Stimulated activated CD8-positive, alpha-beta memory T cell treated with anti-CD3 and anti-CD28 coated beads, Interleukin-12 subunit alpha, Interleukin-12 subunit beta, amount 100 ng/mL, for 24 hours (primary cell): ENCODE measurements around the gene FCRL5.
"Not testable (repeated sequence)": the region's sequence is repeated elsewhere in the genome, so short reads cannot be mapped to it uniquely, and the experiment has no call there.

Experiments used
- DNase-seq: peaks from one replicate; pipeline ENCODE4 v3.0.0-alpha.2; 2020; ENCODE audit errors: extremely low read depth

FCRL5 gene

GRCh38 chr1:157487504-157487903 is 64.8 kb downstream of the FCRL5 start:
- DNase-seq, result no peak

GRCh38 chr1:157487096-157487495 is 65.2 kb downstream of the FCRL5 start:
- no peak for DNase-seq

- DNase-seq, result not testable (repeated sequence)
Measured at GRCh38 chr1:157486400-157486799, 65.9 kb downstream of the FCRL5 start.

- DNase-seq, result no peak
Measured at GRCh38 chr1:157485793-157486192, 66.5 kb downstream of the FCRL5 start.

GRCh38 chr1:157484573-157484972 is 67.7 kb downstream of the FCRL5 start:
- DNase-seq, result no peak

DNA sequence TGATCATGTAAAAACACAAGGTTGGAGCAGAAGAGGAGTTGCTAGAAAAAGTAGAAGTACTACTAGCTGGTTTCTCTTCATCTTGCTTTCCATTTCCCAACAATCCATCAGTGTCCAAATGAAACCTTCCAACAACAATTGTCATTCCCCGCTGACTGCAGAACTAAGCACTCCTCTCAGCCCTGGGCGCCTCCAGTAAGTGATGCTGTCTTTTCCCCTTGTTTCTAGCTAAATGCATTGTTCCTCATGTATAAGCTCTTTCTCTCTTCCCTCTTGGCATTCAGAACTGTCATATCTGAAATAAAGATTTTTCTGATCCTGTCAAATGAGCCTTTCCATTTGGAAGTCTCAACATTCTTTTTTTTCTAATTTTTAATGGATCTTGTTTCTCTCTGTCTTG is 68.7 kb downstream of the FCRL5 start:
- DNase-seq, result no peak

DNA sequence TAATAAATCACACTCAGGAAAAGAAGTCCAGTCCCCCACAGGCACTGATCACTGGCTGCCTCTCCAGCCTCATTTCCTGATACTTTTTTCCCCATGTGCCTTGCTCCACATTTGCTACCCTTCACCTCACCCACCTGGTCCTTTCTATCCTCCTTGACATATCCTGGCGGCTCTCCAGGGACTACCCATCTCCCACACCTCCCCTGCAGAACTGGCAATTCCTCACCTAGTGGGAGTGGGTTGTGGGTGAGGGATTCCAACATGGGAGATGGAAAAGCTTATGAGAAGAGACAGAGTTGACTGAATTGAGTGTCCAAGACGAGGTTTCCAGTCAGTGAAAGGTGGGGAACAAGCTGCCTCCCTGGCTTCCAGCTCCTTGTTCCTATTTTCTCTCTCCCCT is 69.6 kb downstream of the FCRL5 start:
- DNase-seq, result no peak

- no peak for DNase-seq
Measured at GRCh38 chr1:157482174-157482573, 70.1 kb downstream of the FCRL5 start.

GRCh38 chr1:157478030-157478429 is 74.3 kb downstream of the FCRL5 start:
- no peak for DNase-seq

DNA sequence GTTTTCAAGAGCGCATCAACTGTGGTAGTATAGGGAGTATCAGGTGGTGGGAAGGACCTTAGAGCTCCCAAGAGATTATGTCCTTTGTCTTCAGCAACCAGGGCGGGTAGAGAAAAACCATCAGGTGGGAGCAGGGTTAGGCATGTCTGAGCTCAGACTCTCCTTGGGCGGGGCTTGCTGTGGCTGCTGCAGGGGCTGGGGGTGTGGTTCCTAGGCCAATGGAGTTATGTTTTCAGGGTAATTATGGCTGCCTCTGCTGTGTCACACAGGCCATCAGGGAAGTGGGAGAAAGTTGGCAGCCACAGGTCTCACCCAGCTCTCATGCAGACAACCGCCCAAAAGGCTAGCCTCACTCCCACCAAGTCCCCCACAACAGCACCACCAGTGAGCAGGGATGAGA is 74.9 kb downstream of the FCRL5 start:
- no peak for DNase-seq

GRCh38 chr1:157472959-157473358 is 79.4 kb downstream of the FCRL5 start:
- no peak for DNase-seq

DNA sequence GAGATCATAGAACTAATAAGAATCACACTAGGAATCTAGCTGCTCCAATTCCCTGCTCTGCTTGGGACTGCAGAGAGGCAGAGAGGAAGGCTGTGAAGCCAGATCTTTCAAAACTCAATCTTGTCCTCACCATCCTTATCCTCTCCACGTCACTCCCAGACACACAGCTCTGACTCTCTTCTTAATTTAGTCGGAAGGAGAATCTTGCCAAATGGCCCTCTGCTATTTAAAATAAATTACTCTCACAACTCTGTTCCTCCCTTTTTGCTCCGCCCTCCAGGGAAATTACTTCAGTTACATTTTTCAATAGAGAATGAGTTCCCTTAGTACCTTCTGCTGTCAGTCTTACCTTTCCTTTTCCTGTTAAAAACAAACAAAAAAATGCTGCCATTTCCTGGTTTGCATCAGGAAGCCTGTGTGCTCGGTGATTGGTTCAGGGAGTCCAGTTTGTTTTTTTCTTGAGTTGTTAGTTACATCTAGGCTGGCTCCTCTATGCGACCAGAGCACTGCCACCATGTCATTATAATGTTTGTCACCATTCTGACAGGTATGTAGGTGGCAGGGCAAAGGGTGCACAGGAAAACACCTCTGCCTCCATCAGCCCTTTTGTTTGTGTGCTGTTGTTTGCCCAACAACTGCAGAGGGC is 80.1 kb downstream of the FCRL5 start:
- no peak for DNase-seq

- no peak for DNase-seq
Measured at GRCh38 chr1:157471531-157471930, 80.8 kb downstream of the FCRL5 start.

DNA sequence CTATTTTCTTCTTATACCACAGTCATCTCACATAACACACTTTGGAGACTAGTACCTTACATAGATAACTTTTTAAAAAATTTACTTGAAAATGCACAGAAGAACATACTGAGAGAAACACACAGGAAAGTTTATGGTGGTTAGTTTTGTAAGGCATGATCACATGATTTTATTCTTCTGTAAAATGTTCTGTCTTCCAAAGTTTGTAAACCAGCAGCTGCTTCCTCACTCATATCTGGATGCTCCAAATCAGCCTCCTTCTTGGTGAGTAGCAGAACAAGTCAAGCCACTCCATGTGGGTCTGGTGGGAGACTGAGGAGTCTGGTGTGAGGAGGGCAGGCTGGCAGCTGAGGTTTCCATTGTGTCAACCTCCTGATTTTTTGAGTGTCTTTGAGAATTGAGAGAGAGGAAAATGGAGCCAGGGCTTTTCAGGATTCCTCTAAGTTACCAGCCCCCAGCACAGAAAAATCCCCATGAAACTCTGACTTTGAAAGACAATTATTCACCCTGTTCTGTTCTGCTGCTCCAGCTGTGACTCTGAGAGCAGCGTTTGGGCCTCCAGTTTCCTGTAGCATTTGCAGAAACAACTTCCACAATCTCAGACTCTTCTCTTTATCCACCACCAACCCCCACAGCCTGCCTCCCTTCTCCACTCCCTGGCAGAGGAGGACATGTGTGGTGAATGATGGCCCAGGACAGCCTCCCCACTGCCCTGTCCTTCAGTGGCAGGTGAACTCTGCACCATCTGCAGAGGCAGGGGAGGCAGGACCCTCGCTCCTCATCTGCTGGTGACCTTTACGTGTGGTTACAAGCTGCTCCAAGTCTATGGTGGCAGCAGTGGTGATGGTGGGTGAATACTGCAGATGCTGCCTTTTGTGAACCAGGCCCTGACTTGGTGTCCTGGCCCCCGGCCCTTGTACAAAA is 82.3 kb downstream of the FCRL5 start:
- DNase-seq, result no peak

GRCh38 chr1:157469300-157469699 is 83.0 kb downstream of the FCRL5 start:
- no peak for DNase-seq

- no peak for DNase-seq
Measured at GRCh38 chr1:157466011-157466410, 86.3 kb downstream of the FCRL5 start.
